Measurements from ENCODE around the gene IPO4. TPM values are rescaled to one million over a fixed set of nuclear protein-coding genes. Genes with fewer than 3 reads are reported as not detected.
A peak's percentile ranks its signal among the peaks of the same experiment; 100 is the strongest.

The IPO4 gene
- total RNA-seq, 1 experiment from 2014 or later: 157 TPM

DNA sequence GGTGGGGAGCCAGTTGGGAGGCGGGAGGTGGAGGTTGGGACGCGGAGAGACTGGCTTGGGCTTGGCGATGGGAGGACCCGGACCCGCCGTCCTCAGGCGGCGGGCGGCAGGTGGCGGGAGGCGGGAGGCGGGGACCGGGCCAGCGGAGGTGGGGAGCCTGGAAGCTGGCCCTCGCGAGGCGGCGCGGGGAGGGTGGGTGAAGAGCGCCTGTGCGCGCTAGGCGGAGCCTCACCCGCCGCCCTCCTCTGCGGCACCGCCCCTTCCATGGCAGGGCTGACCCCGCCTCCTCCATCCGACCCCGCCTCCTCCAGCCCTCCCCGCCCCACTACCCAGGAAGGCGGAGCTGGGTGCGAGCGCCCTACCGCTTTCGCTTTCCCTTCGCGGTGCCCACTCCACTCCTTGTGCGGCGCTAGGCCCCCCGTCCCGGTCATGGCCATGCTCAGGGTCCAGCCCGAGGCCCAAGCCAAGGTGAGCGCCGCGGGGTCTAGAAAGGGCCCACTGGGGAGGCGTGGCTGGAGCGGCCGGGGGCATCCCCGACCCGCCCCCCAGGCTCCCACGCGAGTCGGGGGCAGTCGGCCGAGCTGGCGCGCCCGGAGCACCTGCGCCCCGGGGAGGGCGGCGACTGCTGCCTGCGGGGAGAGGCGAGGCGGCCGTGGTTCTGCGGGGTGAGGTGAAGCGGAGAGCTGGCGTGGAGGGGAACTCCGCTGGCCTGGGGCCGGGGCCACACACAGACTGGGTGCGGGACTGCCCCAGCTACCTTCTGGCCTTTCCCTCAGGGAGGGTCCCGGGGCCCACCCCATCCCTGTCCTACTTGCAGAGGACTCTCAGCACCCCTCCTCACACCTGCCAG, 52.6 kb downstream of the IPO4 start, which contains the start of gene PSME1:
Gene PSME1, plus strand, starts transcription at position 361 of the 850 bp plus-strand sequence. Its CDS starts 69 bp downstream, at position 430.
- H3K27me3 ChIP-seq (replicated peaks; ENCODE audit: insufficient read depth, low read depth, low read length, poor library complexity): no peaks in the 10 kb centered on the region
- no peaks in the 10 kb centered on the region for H3K9me3 ChIP-seq (ENCODE audit: low read depth, low read length, poor library complexity, severe bottlenecking)
- no peak for TF ChIP-seq CTCF (conservative IDR thresholded peaks at IDR 0.05; ENCODE audit: low read depth, low read length)
- TF ChIP-seq EZH2 (IDR thresholded peaks at IDR 0.05; ENCODE audit: borderline replicate concordance, low read depth, low read length, poor library complexity, severe bottlenecking): no peak
- H3K36me3 ChIP-seq (ENCODE audit: insufficient read depth, low read length, poor library complexity, severe bottlenecking): peaks cover 28% of the 10 kb centered on the region
- DNase-seq (ENCODE audit: low spot score): peak; percentile 92
- peak within 1 kb of the TSS; percentile 100 for H3K4me3 ChIP-seq (ENCODE audit: low read depth, low read length, poor library complexity, severe bottlenecking)
- BruUV-seq (replicated peaks): no TSS peak
- ChIA-PET POLR2A (ENCODE audit: low non-redundant PET) (interaction anchor here (0.5 to 0.7 kb wide), 3 partner anchors 10 to 111 kb away, joined by 3 to 4 read pairs (median 3); no protein-coding TSS in a partner anchor), CTCF (interaction anchor here (0.6 to 1.0 kb wide), 2 partner anchors 25 to 38 kb away, joined by 3 to 4 read pairs; partner anchors contain the start of gene IRF9)
- H3K27ac ChIP-seq (ENCODE audit: low read depth, low read length, poor library complexity, severe bottlenecking): peak within 1 kb of the TSS; percentile 84
- H3K4me1 ChIP-seq (ENCODE audit: insufficient read depth, low read length, poor library complexity, severe bottlenecking): peaks cover 13% of the 10 kb centered on the region
- intact Hi-C loops (cut with micrococcal nuclease; ENCODE audit: unreplicated experiment): no loop called here

GRCh38 chr14:24135584-24135833, 53.1 kb downstream of the IPO4 start:
- peak overlapping the region; percentile 100 for H3K4me3 ChIP-seq (ENCODE audit: low read depth, low read length, poor library complexity, severe bottlenecking)
- peak overlapping the region; percentile 18 for H3K27ac ChIP-seq (ENCODE audit: low read depth, low read length, poor library complexity, severe bottlenecking)
- no peaks in the 10 kb centered on the region for H3K9me3 ChIP-seq (ENCODE audit: low read depth, low read length, poor library complexity, severe bottlenecking)
- TF ChIP-seq EZH2 (IDR thresholded peaks at IDR 0.05; ENCODE audit: borderline replicate concordance, low read depth, low read length, poor library complexity, severe bottlenecking) (no peak), CTCF (conservative IDR thresholded peaks at IDR 0.05; ENCODE audit: low read depth, low read length) (no peak)
- DNase-seq (ENCODE audit: low spot score): no peak
- no peaks in the 10 kb centered on the region for H3K27me3 ChIP-seq (replicated peaks; ENCODE audit: insufficient read depth, low read depth, low read length, poor library complexity)
- POLR2A ChIA-PET (ENCODE audit: low non-redundant PET): interaction anchor here (0.7 kb wide), 1 partner anchor 44 kb away, joined by 3 read pairs; no protein-coding TSS in a partner anchor
- peaks cover 28% of the 10 kb centered on the region for H3K36me3 ChIP-seq (ENCODE audit: insufficient read depth, low read length, poor library complexity, severe bottlenecking)
- CTCF ChIA-PET: interaction anchor here (0.6 to 1.0 kb wide), 2 partner anchors 26 to 38 kb away, joined by 3 to 4 read pairs; partner anchors contain the start of gene IRF9
- intact Hi-C loops (cut with micrococcal nuclease; ENCODE audit: unreplicated experiment): no loop called here
- peaks cover 13% of the 10 kb centered on the region for H3K4me1 ChIP-seq (ENCODE audit: insufficient read depth, low read length, poor library complexity, severe bottlenecking)
- BruUV-seq (replicated peaks): no TSS peak

GRCh38 chr14:24133735-24134134, 54.9 kb downstream of the IPO4 start:
- Histone ChIP-seq H3K27me3 (replicated peaks; ENCODE audit: insufficient read depth, low read depth, low read length, poor library complexity) (no peaks in the 10 kb centered on the region), H3K4me3 (ENCODE audit: low read depth, low read length, poor library complexity, severe bottlenecking) (no peak overlapping the region), H3K9me3 (ENCODE audit: low read depth, low read length, poor library complexity, severe bottlenecking) (no peaks in the 10 kb centered on the region), H3K4me1 (ENCODE audit: insufficient read depth, low read length, poor library complexity, severe bottlenecking) (peaks cover 7% of the 10 kb centered on the region), H3K36me3 (ENCODE audit: insufficient read depth, low read length, poor library complexity, severe bottlenecking) (peaks cover 16% of the 10 kb centered on the region), H3K27ac (ENCODE audit: low read depth, low read length, poor library complexity, severe bottlenecking) (no peak overlapping the region)
- CTCF ChIA-PET: no interaction called here
- intact Hi-C loops (cut with micrococcal nuclease; ENCODE audit: unreplicated experiment): no loop called here
- no peak for DNase-seq (ENCODE audit: low spot score)
- POLR2A ChIA-PET (ENCODE audit: low non-redundant PET): no interaction called here
- no TSS peak for BruUV-seq (replicated peaks)
- no peak for TF ChIP-seq EZH2 (IDR thresholded peaks at IDR 0.05; ENCODE audit: borderline replicate concordance, low read depth, low read length, poor library complexity, severe bottlenecking)
- TF ChIP-seq CTCF (conservative IDR thresholded peaks at IDR 0.05; ENCODE audit: low read depth, low read length): no peak
